ENCODE data around the gene PCMT1. TPM values are rescaled to one million over a fixed set of nuclear protein-coding genes. Genes with fewer than 3 reads are reported as not detected.

PCMT1 gene
- total and polyA plus RNA-seq, 9 of the 15 experiments (the other 6 are each of a cell fraction or from before 2014, with no cell fraction given): 217 to 541 (median 327) TPM

DNA sequence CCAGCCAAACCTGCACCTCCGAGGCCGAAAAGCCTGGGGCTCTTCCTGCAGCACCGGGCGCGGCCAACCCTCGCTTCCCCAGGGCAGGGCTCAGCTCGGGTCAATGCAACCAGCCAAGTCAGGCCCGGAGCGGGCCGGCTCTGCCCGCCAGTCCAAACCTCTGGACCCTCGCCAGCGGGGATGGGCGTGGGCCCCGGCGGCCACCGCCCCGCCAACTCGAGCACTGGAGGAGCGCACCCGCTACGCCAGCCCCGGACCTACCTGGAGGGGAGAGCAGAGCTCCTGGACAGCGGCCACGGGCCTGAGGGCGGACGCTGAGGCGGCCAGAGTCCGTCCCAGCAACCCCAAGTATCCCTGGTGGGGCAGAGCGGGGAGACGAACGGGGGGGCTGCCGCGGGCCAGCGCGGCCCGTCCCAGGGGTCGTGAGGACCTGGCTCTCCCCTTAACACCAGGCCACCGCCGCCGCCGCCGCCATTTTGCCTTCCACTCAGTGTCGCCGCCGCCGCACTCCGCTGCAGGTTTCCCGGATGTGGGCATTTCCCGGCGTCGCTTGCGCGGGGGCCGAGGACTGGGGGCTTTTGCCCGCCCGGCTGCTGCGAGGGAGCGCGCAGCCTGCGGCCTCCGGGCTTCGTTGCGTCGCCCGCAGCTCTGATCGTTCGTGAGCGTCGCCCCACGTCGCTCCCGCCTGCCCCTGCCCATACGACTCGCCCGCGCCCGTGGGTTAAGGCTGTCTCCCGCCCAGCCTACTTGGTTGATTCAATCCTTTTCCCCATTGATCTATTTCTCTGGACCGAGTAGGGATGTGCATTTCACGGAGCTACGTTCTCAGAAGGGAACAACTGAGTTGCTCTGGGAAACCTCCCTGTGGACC, 31.7 kb upstream of the PCMT1 start, which contains the start of gene LATS1 (continued):
- TF ChIP-seq, protein P1, sequence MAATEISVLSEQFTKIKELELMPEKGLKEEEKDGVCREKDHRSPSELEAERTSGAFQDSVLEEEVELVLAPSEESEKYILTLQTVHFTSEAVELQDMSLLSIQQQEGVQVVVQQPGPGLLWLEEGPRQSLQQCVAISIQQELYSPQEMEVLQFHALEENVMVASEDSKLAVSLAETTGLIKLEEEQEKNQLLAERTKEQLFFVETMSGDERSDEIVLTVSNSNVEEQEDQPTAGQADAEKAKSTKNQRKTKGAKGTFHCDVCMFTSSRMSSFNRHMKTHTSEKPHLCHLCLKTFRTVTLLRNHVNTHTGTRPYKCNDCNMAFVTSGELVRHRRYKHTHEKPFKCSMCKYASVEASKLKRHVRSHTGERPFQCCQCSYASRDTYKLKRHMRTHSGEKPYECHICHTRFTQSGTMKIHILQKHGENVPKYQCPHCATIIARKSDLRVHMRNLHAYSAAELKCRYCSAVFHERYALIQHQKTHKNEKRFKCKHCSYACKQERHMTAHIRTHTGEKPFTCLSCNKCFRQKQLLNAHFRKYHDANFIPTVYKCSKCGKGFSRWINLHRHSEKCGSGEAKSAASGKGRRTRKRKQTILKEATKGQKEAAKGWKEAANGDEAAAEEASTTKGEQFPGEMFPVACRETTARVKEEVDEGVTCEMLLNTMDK (IDR thresholded peaks at IDR 0.05; ENCODE audit: borderline replicate concordance, insufficient read depth, low read depth, low read length, poor library complexity, severe bottlenecking): no peak
- TF ChIP-seq POLR2H (tag; IDR thresholded peaks at IDR 0.05; ENCODE audit: low read depth): peak; percentile 91
- TF ChIP-seq XRCC3 (IDR thresholded peaks at IDR 0.05): no peak
- TF ChIP-seq, protein P2, sequence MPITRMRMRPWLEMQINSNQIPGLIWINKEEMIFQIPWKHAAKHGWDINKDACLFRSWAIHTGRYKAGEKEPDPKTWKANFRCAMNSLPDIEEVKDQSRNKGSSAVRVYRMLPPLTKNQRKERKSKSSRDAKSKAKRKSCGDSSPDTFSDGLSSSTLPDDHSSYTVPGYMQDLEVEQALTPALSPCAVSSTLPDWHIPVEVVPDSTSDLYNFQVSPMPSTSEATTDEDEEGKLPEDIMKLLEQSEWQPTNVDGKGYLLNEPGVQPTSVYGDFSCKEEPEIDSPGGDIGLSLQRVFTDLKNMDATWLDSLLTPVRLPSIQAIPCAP (CRISPR knock-in tag; IDR thresholded peaks at IDR 0.05; ENCODE audit: borderline replicate concordance): 0 out of 2 replicates have a peak, but pooled peaks have one; percentile 86
- TF ChIP-seq SAFB (IDR thresholded peaks at IDR 0.05; ENCODE audit: borderline replicate concordance, low read depth, low read length): 0 out of 2 replicates have a peak, but pooled peaks have one; percentile 28
- TF ChIP-seq NFRKB (IDR thresholded peaks at IDR 0.05; ENCODE audit: low read depth): peak; percentile 93
- TF ChIP-seq MED1 (CRISPR knock-in tag; IDR thresholded peaks at IDR 0.05; ENCODE audit: borderline replicate concordance): no peak
- TF ChIP-seq U2AF2 (optimal IDR thresholded peaks at IDR 0.05; ENCODE audit: low read depth, low read length): no peak
- TF ChIP-seq, protein P3, sequence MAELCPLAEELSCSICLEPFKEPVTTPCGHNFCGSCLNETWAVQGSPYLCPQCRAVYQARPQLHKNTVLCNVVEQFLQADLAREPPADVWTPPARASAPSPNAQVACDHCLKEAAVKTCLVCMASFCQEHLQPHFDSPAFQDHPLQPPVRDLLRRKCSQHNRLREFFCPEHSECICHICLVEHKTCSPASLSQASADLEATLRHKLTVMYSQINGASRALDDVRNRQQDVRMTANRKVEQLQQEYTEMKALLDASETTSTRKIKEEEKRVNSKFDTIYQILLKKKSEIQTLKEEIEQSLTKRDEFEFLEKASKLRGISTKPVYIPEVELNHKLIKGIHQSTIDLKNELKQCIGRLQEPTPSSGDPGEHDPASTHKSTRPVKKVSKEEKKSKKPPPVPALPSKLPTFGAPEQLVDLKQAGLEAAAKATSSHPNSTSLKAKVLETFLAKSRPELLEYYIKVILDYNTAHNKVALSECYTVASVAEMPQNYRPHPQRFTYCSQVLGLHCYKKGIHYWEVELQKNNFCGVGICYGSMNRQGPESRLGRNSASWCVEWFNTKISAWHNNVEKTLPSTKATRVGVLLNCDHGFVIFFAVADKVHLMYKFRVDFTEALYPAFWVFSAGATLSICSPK (IDR thresholded peaks at IDR 0.05; ENCODE audit: borderline replicate concordance): peak; percentile 100
- no peak for TF ChIP-seq PYGO2 (tag; IDR thresholded peaks at IDR 0.05)
- no peak for TF ChIP-seq PURB (CRISPR knock-in tag; IDR thresholded peaks at IDR 0.05; ENCODE audit: low read depth)
- TF ChIP-seq, protein P4, sequence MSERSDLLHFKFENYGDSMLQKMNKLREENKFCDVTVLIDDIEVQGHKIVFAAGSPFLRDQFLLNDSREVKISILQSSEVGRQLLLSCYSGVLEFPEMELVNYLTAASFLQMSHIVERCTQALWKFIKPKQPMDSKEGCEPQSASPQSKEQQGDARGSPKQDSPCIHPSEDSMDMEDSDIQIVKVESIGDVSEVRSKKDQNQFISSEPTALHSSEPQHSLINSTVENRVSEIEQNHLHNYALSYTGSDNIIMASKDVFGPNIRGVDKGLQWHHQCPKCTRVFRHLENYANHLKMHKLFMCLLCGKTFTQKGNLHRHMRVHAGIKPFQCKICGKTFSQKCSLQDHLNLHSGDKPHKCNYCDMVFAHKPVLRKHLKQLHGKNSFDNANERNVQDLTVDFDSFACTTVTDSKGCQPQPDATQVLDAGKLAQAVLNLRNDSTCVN (CRISPR knock-in tag; IDR thresholded peaks at IDR 0.05): no peak
- TF ChIP-seq, protein P5, sequence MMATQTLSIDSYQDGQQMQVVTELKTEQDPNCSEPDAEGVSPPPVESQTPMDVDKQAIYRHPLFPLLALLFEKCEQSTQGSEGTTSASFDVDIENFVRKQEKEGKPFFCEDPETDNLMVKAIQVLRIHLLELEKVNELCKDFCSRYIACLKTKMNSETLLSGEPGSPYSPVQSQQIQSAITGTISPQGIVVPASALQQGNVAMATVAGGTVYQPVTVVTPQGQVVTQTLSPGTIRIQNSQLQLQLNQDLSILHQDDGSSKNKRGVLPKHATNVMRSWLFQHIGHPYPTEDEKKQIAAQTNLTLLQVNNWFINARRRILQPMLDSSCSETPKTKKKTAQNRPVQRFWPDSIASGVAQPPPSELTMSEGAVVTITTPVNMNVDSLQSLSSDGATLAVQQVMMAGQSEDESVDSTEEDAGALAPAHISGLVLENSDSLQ (IDR thresholded peaks at IDR 0.05): no peak
- no peak; the same call in 1 of the 2 replicates for TF ChIP-seq HDAC2 (IDR thresholded peaks at IDR 0.05)
- TF ChIP-seq ZNF239 (CRISPR knock-in tag; IDR thresholded peaks at IDR 0.05): no peak
- TF ChIP-seq ZNF780A (CRISPR knock-in tag; IDR thresholded peaks at IDR 0.05): no peak
- TF ChIP-seq SMARCA4 (IDR thresholded peaks at IDR 0.05): peak; percentile 65
- no peak for TF ChIP-seq FOS (IDR thresholded peaks at IDR 0.05; ENCODE audit: extremely low read depth, insufficient read length)
- peak; percentile 80; the same call in 1 of the 2 replicates for TF ChIP-seq PHB (CRISPR knock-in tag; IDR thresholded peaks at IDR 0.05)
